Left renal cortex interstitium (tissue), 4 donors: ENCODE measurements around the gene UNC119B. TPM values are rescaled to one million over a fixed set of nuclear protein-coding genes. Genes with fewer than 3 reads are reported as not detected.

Experiments used
- DNase-seq, 4 donors: peaks; one replicate each; pipeline ENCODE4 v3.0.0-alpha.2; 2013; ENCODE audit warnings: low read depth in 4 of 4, low spot score in 2 of 4, missing footprints in 1 of 4
- polyA plus RNA-seq, 4 donors: library from polyadenylated mRNA; unstranded; fragments of 120-200 nt; gene quantifications; one replicate each; pipeline ENCODE4 v1.2.1, GENCODE V29; 2013; ENCODE audit not compliant: insufficient read length in 4 of 4

The UNC119B gene
- polyA plus RNA-seq, 4 donors, result 70.1 to 76.1 (median 72.2) TPM

- peak; percentile 48 to 78 (median 62) for DNase-seq
These were observed 51.3 kb downstream of the UNC119B start for GRCh38 chr12:120761519-120761934.

- no peak for DNase-seq
These were observed 51.8 kb downstream of the UNC119B start for GRCh38 chr12:120762086-120762485.

DNA sequence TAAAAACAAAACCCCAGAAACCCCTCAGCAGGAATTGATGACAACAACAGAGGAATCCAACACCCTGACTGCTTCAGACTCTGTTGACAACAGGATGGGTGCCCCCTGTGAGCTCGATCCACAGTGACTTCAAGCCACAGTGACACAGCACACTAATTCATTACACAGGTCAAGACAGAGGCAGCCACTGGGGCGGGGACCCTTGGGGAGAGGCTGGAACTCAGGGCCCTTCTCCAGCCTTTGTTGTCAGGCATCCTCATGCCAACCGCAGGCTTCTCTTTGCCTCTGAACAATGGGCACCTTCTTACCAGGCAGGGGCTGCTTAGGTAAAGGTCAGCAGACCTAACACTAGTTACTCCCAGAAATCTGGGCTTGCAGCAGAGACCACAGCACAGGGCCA, 53.0 kb downstream of the UNC119B start:
- no peak for DNase-seq

DNA sequence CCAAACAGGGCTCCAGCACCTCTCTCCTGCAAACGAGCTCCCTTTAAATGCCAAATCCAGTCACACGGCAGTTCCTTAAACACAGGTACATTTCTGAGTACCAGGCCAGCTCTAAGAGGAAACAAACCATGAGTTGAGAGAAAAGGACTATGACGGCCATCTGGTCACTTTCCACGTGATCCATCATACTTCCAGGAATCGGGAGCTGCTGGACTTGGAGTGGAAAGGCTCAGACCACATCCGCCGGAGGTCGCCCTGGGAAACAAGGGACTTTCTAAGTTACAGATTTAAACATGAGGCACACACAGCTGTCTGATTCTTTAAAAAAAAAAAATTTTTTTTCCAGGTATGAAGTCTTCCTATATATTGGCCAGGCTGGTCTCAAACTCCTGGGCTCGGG, 54.6 kb downstream of the UNC119B start:
- DNase-seq, result no peak

DNA sequence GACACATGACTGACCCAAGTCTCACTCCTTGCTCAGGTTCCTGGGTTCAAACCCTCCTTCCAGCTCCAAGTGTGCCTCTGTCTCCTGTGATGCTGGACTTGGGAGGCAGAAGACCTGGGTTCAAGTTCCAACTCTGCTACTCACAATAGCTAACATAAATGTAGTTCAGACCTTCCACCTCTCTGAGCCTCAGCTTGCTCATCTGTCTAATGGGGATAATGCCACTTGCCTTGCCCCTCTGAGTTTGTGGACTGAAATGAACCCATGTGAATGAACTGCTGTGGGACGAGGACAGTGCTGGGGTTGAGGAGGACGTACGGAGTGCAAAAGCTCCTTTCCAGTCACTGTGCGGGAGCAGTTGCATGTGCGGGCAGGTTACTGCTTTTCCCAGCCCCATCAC, 56.3 kb downstream of the UNC119B start:
- DNase-seq, result no peak

- DNase-seq, result no peak
These were observed 57.1 kb downstream of the UNC119B start for GRCh38 chr12:120767071-120768024.

- DNase-seq, result no peak
These were observed 60.8 kb downstream of the UNC119B start for GRCh38 chr12:120771097-120771496.

Other genes starting within 250 kb of the UNC119B start
- 100 to 1,000 TPM; 212 to 273 (median 244) TPM for gene SRSF9, start 240.7 kb upstream of the UNC119B start, polyA plus RNA-seq
- gene DYNLL1, start 214.3 kb upstream of the UNC119B start, polyA plus RNA-seq, result 100 to 1,000 TPM; 460 to 545 (median 496) TPM
- 10 to 100 TPM; 53.9 to 70.1 (median 66.9) TPM for gene COQ5, start 181.3 kb upstream of the UNC119B start, polyA plus RNA-seq
- 100 to 1,000 TPM; 180 to 269 (median 215) TPM for gene RNF10, start 176.1 kb upstream of the UNC119B start, polyA plus RNA-seq
- 10 to 100 TPM; 39.4 to 64.1 (median 51.7) TPM for gene POP5, start 129.1 kb upstream of the UNC119B start, polyA plus RNA-seq
- gene CABP1, start 69.8 kb upstream of the UNC119B start, polyA plus RNA-seq, result 1 to 10 TPM; 4.3 to 5.6 (median 5.0) TPM
- gene MLEC, start 23.3 kb upstream of the UNC119B start, polyA plus RNA-seq, result 100 to 1,000 TPM; 150 to 183 (median 151) TPM
- 10 to 100 TPM; 18.1 to 24.2 (median 23.2) TPM for gene ACADS, start 15.4 kb downstream of the UNC119B start, polyA plus RNA-seq
- 10 to 100 TPM; 74.2 to 86.5 (median 79.6) TPM for gene SPPL3, start 193.9 kb downstream of the UNC119B start, polyA plus RNA-seq